ENCODE measurements around the gene SLC4A4. TPM values are rescaled to one million over a fixed set of nuclear protein-coding genes. Genes with fewer than 3 reads are reported as not detected.

The SLC4A4 gene
- total and polyA plus RNA-seq, 2 of the 13 experiments (the other 11 are each of a cell fraction or from before 2014, with no cell fraction given), result 0.01 TPM; not detected in 1

DNA sequence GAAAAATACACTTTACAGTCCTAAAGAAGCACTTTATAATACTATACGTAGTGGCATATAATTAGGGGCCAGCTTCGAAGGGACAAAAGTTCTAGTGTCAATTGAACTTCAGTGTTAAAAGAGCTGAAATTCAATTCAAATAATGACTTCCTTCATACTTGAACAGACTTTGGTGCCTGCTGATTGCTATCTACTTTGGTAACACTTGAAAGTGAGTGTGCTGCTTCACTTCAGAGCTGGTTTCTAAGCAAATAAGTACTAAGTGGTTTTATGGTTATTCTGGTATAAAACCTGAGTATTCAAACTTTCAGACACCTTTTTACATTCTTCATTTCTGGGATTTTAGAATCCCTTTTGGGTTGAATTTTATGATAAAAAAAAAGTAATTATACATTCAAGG is 107.0 kb downstream of the SLC4A4 start:
- DNase-seq (ENCODE audit: low spot score) (no peak), FAIRE-seq (no peak), ATAC-seq (no peak)
- ChIA-PET POLR2A (no interaction called here), CTCF (ENCODE audit: low intra/inter-chr PET ratio, low total read pairs) (no interaction called here)
- Histone ChIP-seq H3K4me2 (ENCODE audit: low read depth, low read length) (no peak overlapping the region), H4K20me1 (ENCODE audit: insufficient read depth, low read length) (no peaks in the 10 kb centered on the region), H3K36me3 (replicated peaks in 1 of 2; ENCODE audit: control insufficient read depth in 1 of 2, insufficient read depth in 2 of 2, low read length in 2 of 2) (no peaks in the 10 kb centered on the region), H3K27ac (ENCODE audit: extremely low read length, insufficient read depth, low read length) (no peak overlapping the region), H3K9me3 (ENCODE audit: low read length) (no peaks in the 10 kb centered on the region), H3K4me1 (ENCODE audit: insufficient read depth, low read length) (no peaks in the 10 kb centered on the region), H2AFZ (ENCODE audit: low read length) (no peak overlapping the region), H3K9ac (ENCODE audit: insufficient read depth, low read depth, low read length) (no peak overlapping the region), H3K79me2 (ENCODE audit: insufficient read depth, low read length) (no peaks in the 10 kb centered on the region), H3K27me3 (ENCODE audit: control insufficient read depth in 1 of 2, insufficient read depth in 2 of 2, low read length in 2 of 2) (no peaks in the 10 kb centered on the region), H3K4me3 (replicated peaks in 1 of 3; ENCODE audit: insufficient read depth in 1 of 3, low read depth in 2 of 3, low read length in 3 of 3) (no peak overlapping the region)
- TF ChIP-seq ZNF3 (CRISPR knock-in tag; IDR thresholded peaks at IDR 0.05) (no peak), AGO1 (IDR thresholded peaks at IDR 0.05; ENCODE audit: low read depth, low read length, poor library complexity, severe bottlenecking) (no peak), MXI1 (IDR thresholded peaks at IDR 0.05; ENCODE audit: borderline replicate concordance, low read depth, low read length) (no peak), REPIN1 (CRISPR knock-in tag; IDR thresholded peaks at IDR 0.05; ENCODE audit: borderline replicate concordance, low read depth) (no peak), HMGXB4 (CRISPR knock-in tag; IDR thresholded peaks at IDR 0.05; ENCODE audit: borderline replicate concordance in 1 of 2, low read depth in 1 of 2) (no peak)
- TF ChIP-seq, protein P1, sequence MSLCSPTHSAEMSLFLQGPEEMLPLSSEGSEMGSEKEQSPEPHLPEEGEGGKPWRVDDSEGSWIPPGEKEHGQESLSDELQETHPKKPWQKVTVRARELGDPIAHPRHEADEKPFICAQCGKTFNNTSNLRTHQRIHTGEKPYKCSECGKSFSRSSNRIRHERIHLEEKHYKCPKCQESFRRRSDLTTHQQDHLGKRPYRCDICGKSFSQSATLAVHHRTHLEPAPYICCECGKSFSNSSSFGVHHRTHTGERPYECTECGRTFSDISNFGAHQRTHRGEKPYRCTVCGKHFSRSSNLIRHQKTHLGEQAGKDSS (CRISPR knock-in tag; IDR thresholded peaks at IDR 0.05; ENCODE audit: borderline replicate concordance, low read depth), result no peak
- TF ChIP-seq, protein P2, sequence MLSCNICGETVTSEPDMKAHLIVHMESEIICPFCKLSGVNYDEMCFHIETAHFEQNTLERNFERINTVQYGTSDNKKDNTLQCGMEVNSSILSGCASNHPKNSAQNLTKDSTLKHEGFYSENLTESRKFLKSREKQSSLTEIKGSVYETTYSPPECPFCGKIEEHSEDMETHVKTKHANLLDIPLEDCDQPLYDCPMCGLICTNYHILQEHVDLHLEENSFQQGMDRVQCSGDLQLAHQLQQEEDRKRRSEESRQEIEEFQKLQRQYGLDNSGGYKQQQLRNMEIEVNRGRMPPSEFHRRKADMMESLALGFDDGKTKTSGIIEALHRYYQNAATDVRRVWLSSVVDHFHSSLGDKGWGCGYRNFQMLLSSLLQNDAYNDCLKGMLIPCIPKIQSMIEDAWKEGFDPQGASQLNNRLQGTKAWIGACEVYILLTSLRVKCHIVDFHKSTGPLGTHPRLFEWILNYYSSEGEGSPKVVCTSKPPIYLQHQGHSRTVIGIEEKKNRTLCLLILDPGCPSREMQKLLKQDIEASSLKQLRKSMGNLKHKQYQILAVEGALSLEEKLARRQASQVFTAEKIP (CRISPR knock-in tag; IDR thresholded peaks at IDR 0.05; ENCODE audit: borderline replicate concordance), result no peak
- in situ Hi-C loops (cut with HindIII; ENCODE audit: extremely low pct_ligation_motif_present, low pct_unique_long_range_greater_than_20kb), result no loop called here
- WGBS (ENCODE audit: low lambda C conversion rate), result 0% methylated on average over 2 of the region's 2 CpGs
- BruUV-seq (replicated peaks), result no TSS peak
- intact Hi-C loops (cut with micrococcal nuclease; ENCODE audit: unreplicated experiment), result loop anchor here (10.0 kb wide), 1 partner anchor 1461 kb away; no protein-coding TSS in a partner anchor

All from HepG2 (cell line).